Left forelimb (tissue), 1 donor: ENCODE measurements around the gene ELK3.

Experiments
- DNase-seq: peaks from one replicate; pipeline ENCODE4 v3.0.0-alpha.2; 2018; ENCODE audit warnings: low spot score

ELK3 gene

GRCh38 chr12:96193725-96194575 lies at the start of gene ELK3:
Gene ELK3, plus strand, starts transcription at chr12:96194375.
- peak; percentile 77 for DNase-seq

DNA sequence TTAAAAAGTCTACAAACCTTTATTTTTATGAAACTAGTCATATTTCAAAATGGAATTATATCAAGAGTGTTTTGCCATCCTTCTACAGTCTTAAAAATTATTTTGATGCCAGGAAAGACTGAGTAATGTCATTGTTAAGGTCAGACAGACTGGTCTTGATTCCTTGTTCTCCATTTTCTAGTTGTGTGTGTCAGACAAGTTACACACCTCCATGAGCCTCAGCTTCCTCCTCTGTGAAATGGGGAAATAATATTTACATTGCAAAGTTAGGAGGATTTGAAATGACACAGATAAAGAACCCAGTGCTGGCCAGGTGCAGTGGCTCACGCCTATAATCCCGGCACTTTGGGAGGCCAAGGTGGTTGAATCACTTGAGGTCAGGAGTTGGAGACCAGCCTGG lies 47.4 kb upstream of the ELK3 start:
- no peak for DNase-seq

GRCh38 chr12:96150442-96150841 lies 43.7 kb upstream of the ELK3 start:
- no peak for DNase-seq

DNA sequence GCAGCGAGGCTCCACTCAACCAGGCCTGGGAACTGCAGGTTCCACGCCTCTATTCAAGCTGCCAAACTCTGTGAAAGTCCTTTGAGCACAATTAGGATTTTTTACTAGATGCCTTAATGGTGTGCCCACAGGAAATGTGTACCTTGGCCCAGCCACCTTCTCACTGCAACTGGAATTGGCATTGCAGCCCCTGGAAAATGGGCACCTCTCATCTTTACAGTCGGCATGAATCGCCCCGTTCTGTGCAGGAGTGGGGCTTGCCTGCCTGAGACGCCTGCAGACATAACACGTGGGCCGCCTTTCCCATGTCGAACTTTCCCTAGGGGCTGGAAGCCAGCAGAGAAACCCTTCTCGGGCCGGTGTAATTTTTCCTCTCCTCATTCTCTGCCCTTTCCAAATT lies 42.0 kb upstream of the ELK3 start:
- DNase-seq: no peak

DNA sequence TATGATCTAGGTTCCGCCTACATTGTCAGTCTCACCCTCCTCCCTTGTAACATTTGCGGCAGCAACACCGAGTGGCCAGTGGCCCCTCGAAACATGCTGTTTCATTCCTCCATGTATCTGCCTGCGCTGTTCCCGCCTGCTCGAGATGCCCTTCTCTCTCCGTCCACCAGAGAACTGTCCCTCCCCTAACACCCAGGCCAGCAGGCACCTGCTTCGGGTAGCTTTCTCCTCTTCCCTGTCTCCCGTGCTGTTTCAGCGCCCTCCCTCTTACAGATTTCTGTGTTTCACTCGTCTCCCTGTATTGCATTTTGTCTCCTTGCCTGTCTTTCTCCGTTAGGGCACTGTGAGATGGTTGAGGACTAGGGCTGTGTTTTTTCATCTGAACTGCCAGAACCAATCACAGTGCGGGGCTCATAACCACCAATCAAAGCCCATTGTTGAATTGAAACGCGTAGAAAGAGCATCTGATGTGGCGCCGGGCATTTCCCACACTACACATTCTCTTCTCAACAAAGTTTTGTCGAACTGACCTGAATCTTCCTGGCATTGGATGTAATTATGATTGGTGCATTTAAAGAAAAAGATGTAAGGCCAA lies 40.9 kb upstream of the ELK3 start:
- DNase-seq: no peak

- no peak for DNase-seq
These were observed 39.0 kb upstream of the ELK3 start for GRCh38 chr12:96155181-96155580.

- no peak for DNase-seq
These were observed 38.4 kb upstream of the ELK3 start for GRCh38 chr12:96155781-96156180.

GRCh38 chr12:96156211-96156610 lies 38.0 kb upstream of the ELK3 start:
- no peak for DNase-seq

DNA sequence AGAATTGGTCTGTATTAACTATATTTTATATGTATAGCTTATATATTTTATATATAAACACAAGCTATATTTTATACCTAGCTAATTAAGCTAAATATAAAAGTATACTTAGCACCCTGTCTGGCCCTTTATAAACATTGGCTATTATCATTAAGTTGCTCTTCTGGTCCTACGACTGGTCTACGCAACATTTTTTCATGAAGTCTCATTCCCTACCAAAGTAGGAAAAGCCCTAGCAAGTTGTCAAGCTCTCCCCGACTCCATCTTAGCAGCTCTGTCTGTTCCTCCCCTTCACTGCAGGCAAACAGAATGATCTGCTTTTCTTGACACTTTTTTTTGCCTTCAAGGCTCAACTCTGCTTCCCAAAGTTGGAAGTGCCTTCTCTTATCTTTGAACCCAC lies 36.7 kb upstream of the ELK3 start:
- DNase-seq: no peak

DNA sequence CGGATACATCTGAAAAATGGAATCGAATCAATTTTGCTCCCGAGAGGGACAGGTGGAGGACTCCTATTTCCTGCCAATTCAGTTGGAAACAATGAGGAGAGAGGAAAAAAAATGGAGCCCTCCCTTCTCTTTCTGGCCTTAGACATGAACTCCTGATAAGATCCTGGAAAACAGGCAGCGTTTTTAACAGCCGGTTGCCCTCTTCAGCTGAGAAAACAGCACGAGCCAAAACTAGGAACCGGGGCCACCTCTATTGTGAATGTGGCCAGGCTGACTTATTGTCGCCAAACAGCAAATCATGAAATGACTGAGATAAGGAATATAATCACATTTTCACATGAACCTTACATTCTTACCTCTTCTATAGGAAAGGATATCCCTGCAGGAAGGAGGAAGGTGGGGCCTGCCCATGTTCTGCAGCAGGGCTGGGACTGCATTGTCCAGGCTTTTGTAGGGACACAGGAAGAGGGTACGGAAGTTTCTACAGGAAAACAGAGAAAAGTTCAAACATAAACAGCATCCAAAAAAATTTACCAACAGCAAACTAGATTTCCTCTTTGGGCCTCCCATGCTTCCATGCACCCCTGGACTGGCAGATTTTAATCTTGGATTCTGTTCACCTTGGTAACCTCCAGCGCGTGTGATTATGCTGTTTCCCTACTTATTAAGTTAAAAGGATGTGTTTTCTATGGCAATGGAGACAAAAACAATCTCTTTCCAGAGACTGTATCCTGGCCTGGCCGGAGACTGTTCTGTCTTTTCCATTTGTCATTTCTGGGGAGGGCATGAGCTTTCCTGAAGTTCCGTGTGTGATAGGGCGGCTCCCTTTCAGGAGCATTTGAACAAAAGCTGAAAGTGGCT lies 29.0 kb upstream of the ELK3 start:
- no peak for DNase-seq

GRCh38 chr12:96166765-96167164 lies 27.4 kb upstream of the ELK3 start:
- DNase-seq: no peak

GRCh38 chr12:96167492-96167891 lies 26.7 kb upstream of the ELK3 start:
- DNase-seq: no peak

DNA sequence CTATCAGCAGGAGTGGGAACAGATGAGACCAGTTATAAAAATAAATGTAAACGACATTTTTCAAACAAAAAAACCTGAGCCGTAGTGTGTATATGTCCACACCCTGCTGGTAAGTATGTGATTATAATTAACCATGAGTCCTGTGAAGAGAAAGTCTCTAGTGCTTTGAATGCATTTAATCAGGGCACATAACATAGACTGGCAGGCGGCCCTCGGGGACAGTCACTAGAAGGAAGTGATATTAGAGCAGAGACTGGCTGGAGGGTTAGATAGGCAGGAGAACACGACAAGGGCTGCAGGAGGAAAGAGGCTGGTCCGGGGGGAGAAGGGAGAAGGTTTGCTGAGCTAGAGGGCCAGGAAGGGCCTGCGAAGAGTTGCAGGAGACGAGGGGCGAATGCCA lies 23.8 kb upstream of the ELK3 start:
- DNase-seq: no peak

- no peak for DNase-seq
These were observed 23.4 kb upstream of the ELK3 start for GRCh38 chr12:96170762-96171161.

DNA sequence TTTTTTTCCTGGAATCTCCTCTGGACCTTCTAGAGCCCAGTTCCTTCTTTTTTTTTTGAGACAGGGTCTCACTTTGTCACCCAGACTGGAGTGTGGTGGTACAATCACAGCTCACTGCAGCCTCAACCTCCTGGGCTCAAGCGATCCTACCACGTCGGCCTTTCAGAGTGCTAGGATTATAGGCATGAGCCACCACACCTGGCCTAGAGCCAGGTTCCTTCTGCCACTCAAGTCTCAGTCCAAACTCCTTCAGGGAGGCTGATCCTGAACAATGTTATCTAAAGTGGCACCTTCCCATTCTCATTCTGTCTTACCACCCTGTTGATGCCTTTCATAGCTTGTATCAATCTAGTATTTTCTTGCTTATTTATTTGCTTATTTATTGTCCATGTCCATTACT lies 22.3 kb upstream of the ELK3 start:
- no peak for DNase-seq

DNA sequence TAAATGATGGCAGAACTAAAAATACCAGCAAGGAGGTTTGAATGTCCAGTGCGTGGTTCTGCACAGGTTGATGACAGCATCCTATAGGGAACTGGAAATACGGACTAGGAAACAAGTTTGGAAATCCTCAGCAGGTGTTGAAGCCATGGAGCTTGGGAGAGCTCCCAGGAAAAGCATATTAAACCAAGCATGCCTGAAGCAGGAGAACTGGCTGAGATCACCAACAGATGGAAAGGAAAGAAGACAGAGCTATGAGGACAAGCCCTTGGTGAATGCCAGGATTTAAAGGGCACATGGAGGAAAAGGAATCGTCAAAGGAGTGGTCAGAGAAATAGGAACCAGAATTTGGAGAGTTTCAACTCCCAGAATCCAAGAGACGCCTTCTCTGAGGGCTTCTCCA lies 21.2 kb upstream of the ELK3 start:
- DNase-seq: no peak

DNA sequence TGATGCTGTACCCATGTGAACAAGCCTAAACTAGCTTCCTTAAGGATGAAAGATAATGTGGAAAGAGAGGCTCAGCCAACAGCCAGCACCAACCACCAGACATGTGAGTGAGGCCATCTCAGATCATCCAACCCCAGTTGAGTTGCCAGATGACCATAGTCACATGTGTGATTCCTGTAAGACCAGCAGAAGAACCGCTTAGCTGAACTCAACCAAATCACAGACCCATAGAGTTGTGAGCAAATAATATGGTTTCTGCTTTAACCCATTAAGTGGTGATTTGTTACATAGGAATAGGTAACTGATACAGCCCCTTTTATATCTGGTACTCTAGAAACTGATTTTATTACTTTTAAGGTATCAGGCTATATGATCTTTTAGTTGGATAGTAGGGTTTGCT lies 17.6 kb upstream of the ELK3 start:
- DNase-seq: no peak

DNA sequence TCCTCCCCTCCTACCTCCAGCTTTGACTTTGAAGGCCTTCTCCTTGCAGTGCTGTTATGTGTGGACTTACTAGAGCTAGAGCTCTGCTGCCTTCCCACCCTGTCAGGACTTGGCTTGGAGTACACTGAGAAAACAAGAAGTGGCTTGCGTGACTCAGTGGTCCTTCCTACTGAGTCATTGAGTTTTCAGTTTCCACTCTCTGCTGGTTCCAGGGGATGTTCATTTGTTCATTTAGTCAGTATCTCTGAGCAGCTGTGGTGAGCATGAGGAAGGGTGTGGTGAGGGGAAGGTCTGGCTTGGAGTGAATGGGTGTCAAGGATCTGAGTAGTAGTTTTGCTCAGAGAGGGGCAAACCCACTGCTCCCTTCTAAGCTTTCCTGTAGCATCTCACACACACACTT lies 17.2 kb upstream of the ELK3 start:
- DNase-seq: no peak

GRCh38 chr12:96183734-96184370 lies 10.3 kb upstream of the ELK3 start:
- no peak for DNase-seq

DNA sequence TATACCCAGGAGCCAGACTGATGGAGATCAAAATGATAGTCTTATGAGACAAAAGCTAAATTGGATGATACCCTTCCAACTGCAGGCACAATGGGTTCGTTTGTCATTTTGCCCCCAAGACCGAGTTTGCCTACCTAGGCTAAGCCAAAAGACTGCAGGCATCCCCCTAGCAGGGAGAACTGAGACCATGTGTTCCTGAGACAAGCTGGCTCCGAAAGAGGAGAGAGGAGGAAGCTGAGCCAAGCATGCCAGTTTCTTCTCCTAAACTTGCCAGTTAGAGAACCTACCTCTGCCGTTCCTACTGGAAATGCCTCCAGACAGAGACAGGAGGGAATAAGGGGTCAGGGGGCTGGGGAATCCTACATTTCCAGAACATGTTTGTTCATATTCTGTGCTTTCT lies 8.3 kb upstream of the ELK3 start:
- no peak for DNase-seq

- DNase-seq: no peak
These were observed 7.4 kb upstream of the ELK3 start for GRCh38 chr12:96186607-96187301.

DNA sequence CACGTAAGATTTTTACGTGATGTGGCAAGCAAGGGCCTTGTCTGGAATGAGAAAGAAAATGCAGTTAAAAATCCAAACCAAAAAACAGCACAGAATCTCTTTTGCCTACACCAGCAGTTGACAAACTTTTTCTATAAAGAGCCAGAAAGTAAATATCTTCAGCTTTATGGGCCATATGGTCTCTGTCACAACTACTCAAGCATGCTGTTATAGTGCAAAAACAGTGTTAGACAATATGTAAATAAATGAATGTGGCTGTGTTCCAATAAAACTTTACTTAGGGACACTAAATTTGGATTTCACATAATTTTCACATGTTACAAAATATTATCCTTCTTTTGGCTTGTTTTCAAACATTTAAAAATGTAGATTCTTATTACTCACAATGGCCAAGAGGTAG lies 6.2 kb upstream of the ELK3 start:
- DNase-seq: no peak
